ENCODE results near the gene FOXP1.

GRCh38 chr3:71210257-71211007, 373.1 kb downstream of the FOXP1 start:
- TF ChIP-seq CTCF (IDR thresholded peaks at IDR 0.05; ENCODE audit: low read depth, low read length, poor library complexity, severe bottlenecking) (no peak), EZH2phosphoT487 (IDR thresholded peaks at IDR 0.05; ENCODE audit: borderline replicate concordance, low read length) (no peak)
